ENCODE measurements around the gene TBXAS1.

Gene TBXAS1

DNA sequence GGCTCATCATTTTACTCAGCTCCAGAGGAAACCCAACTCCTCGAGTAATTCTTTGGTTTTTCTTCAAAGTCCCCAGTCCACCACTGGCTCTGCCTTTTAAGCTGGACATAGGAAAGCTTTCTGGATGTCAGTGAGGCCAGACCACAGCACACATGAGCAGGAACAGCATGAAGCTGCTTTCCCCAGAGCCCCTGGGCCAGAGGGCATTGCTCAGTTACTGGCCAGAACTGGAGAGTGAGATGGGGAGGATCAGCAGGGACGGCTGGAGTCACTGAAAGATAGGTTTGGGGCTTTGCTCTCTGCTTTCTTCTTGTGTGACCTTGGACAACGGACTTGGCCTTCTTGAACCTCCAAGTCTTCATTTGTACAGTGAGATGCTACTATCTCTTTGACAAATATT is 190.5 kb downstream of the TBXAS1 start:
- H3K4me3 ChIP-seq (ENCODE audit: low read depth, low read length): no peak overlapping the region
- in situ Hi-C loops (cut with HindIII; ENCODE audit: low sequenced_read_pairs): loop anchor here (25.0 kb wide), 2 partner anchors 257 to 407 kb away; no protein-coding TSS in a partner anchor
- DNase-seq (ENCODE audit: low read depth): no peak
- TF ChIP-seq, protein P1, sequence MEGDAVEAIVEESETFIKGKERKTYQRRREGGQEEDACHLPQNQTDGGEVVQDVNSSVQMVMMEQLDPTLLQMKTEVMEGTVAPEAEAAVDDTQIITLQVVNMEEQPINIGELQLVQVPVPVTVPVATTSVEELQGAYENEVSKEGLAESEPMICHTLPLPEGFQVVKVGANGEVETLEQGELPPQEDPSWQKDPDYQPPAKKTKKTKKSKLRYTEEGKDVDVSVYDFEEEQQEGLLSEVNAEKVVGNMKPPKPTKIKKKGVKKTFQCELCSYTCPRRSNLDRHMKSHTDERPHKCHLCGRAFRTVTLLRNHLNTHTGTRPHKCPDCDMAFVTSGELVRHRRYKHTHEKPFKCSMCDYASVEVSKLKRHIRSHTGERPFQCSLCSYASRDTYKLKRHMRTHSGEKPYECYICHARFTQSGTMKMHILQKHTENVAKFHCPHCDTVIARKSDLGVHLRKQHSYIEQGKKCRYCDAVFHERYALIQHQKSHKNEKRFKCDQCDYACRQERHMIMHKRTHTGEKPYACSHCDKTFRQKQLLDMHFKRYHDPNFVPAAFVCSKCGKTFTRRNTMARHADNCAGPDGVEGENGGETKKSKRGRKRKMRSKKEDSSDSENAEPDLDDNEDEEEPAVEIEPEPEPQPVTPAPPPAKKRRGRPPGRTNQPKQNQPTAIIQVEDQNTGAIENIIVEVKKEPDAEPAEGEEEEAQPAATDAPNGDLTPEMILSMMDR (IDR thresholded peaks at IDR 0.05; ENCODE audit: low read depth, low read length, missing control alignments): no peak

DNA sequence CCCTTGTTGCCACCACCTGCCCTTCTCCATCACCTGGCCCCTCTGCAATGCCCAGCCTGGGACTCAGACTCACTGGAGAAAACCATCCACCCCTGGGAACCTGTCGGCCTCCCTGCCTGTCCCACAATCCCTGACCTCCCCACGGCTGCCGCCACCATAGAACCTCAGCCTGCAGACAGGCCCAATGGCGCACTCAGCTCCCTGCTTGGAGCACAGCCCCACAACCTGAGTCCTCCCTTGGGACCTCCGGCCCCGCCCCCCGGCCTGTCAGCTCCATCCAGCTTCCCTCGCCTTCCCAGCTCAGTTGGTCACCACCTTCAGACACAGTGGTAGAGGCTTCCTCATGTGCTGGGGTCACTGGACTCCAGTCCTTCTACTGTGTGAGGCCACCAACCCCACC is 192.5 kb downstream of the TBXAS1 start:
- no peak overlapping the region for H3K4me3 ChIP-seq (ENCODE audit: low read depth, low read length)
- in situ Hi-C loops (cut with HindIII; ENCODE audit: low sequenced_read_pairs): loop anchor here (25.0 kb wide), 2 partner anchors 259 to 409 kb away; no protein-coding TSS in a partner anchor
- TF ChIP-seq, protein P1 (IDR thresholded peaks at IDR 0.05; ENCODE audit: low read depth, low read length, missing control alignments): no peak
- no peak for DNase-seq (ENCODE audit: low read depth)

DNA sequence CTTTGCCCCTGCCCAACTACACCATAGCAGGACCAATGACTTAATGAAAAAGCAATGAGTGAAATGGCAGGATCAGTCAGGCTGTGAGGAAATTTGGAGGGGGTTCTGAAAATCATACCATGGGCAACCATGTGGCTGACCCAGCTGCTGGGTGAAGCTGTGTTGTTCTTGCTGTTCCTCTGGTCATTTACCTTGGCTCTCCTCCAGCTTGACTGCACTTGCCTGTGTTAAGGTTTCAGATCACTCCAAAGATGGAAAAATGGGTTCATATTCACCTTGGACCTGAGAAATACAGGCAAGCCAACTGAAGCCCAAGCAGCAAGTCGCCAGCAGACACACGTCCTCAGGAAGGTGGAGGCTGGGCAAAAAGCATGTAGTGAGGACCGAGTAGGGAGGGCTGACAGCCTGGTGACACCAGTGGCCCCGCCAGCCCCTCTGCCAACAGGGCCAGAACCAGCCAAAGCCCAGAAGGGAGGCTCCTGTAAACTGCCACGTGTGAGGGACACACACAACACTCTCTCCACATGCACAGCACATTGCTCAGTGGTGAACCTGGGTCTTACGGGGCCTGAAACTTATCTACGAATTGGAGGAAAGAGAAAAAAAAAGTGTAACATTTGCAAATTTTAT is 193.6 kb downstream of the TBXAS1 start:
- TF ChIP-seq, protein P1 (IDR thresholded peaks at IDR 0.05; ENCODE audit: low read depth, low read length, missing control alignments): no peak
- in situ Hi-C loops (cut with HindIII; ENCODE audit: low sequenced_read_pairs): loop anchor here (25.0 kb wide), 2 partner anchors 260 to 410 kb away; no protein-coding TSS in a partner anchor
- DNase-seq (ENCODE audit: low read depth): no peak
- H3K4me3 ChIP-seq (ENCODE audit: low read depth, low read length): no peak overlapping the region

DNA sequence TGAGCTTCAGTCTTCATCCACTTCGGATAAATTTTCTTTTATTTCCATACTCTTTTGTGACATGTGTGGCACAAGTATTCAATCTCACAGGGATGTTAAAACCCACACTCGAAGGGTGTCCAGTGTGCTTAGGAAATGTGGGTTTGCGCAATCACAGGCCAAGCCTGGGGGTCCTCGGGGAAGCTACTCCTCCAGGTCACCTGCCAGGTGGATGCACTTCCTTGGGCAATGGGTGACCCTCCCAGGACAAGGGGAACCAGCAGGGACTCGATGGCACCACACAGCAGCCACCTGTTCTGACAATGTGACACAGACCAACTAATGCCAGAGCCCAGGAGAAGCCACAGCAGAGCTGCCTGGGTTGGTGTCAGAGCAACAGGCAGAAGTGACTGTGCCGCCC is 194.7 kb downstream of the TBXAS1 start:
- TF ChIP-seq, protein P1 (IDR thresholded peaks at IDR 0.05; ENCODE audit: low read depth, low read length, missing control alignments): no peak
- no peak for DNase-seq (ENCODE audit: low read depth)
- H3K4me3 ChIP-seq (ENCODE audit: low read depth, low read length): no peak overlapping the region
- in situ Hi-C loops (cut with HindIII; ENCODE audit: low sequenced_read_pairs): loop anchor here (25.0 kb wide), 2 partner anchors 261 to 411 kb away; no protein-coding TSS in a partner anchor

DNA sequence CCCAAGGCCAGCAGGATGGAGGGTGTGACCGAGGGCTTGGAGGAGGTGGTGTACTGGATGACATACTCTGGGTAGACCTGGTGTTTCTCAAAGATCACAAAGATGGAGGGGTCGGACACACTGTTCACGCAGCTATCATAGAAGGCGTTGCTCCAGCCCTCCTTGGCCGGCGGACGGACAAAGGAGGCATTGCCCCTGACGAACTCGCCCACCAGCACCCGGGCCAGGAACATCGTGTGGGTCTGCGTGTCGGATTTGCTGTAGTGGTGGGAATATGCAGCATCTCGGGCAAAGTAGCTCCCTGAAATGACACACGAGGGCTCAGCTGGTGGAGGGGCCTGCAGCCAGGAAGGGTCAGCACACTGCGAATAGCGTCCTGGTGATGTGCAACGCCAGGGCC is 195.5 kb downstream of the TBXAS1 start:
- no peak for DNase-seq (ENCODE audit: low read depth)
- H3K4me3 ChIP-seq (ENCODE audit: low read depth, low read length): no peak overlapping the region
- TF ChIP-seq, protein P1 (IDR thresholded peaks at IDR 0.05; ENCODE audit: low read depth, low read length, missing control alignments): no peak
- in situ Hi-C loops (cut with HindIII; ENCODE audit: low sequenced_read_pairs): loop anchor here (25.0 kb wide), 2 partner anchors 262 to 412 kb away; no protein-coding TSS in a partner anchor

DNA sequence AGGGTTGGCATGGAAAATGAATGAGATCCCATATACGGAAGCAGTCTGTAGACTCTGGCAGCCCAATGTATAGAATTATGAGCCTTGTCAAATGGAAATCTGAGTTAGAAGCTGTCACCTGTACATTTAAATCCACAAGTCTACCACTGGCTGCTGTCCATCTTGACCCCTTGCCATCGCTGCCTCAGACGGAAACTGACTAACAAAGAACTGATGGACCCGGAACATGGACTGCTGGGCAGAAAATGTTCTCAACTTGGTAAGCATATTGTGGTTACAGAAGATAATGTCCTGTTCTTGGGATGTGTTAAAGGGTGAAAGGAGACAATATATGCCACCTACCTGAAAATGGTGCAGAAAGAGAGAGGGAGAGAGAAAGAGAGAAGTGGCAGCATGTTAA is 196.2 kb downstream of the TBXAS1 start:
- H3K4me3 ChIP-seq (ENCODE audit: low read depth, low read length): no peak overlapping the region
- DNase-seq (ENCODE audit: low read depth): no peak
- in situ Hi-C loops (cut with HindIII; ENCODE audit: low sequenced_read_pairs): no loop called here
- TF ChIP-seq, protein P1 (IDR thresholded peaks at IDR 0.05; ENCODE audit: low read depth, low read length, missing control alignments): no peak
